ENCODE results near the gene IKBKG.
"Not testable (repeated sequence)": the region's sequence is repeated elsewhere in the genome, so short reads cannot be mapped to it uniquely, and the experiment has no call there.

Gene IKBKG

GRCh38 chrX:154546354-154547244 lies 821 bp upstream of the IKBKG start, which contains the start of gene G6PD:
Gene G6PD (minus strand): TSS chrX:154546846. CDS start chrX:154546155, 691 bp downstream.
- peak within 1 kb of the TSS; percentile 80 for H3K4me3 ChIP-seq (ENCODE audit: low read length)
- no peak for TF ChIP-seq CTCF (conservative IDR thresholded peaks at IDR 0.05; ENCODE audit: low read length)
- DNase-seq (ENCODE audit: low read depth), result peak; percentile 37

GRCh38 chrX:154548028-154548316 lies 552 bp downstream of the IKBKG start:
- peak overlapping the region; percentile 80 for H3K4me3 ChIP-seq (ENCODE audit: low read length)
- no peak for TF ChIP-seq CTCF (conservative IDR thresholded peaks at IDR 0.05; ENCODE audit: low read length)
- peak; percentile 39 for DNase-seq (ENCODE audit: low read depth)

- TF ChIP-seq CTCF (conservative IDR thresholded peaks at IDR 0.05; ENCODE audit: low read length), result no peak
- no peak overlapping the region for H3K4me3 ChIP-seq (ENCODE audit: low read length)
- no peak for DNase-seq (ENCODE audit: low read depth)
These were observed 2.3 kb downstream of the IKBKG start for GRCh38 chrX:154549766-154550165.

- not testable (repeated sequence) for H3K4me3 ChIP-seq (ENCODE audit: low read length); DNase-seq (ENCODE audit: low read depth)
These were observed 4.8 kb downstream of the IKBKG start for GRCh38 chrX:154552112-154552806.

- not testable (repeated sequence) for H3K4me3 ChIP-seq (ENCODE audit: low read length); DNase-seq (ENCODE audit: low read depth)
These were observed 10.8 kb downstream of the IKBKG start for GRCh38 chrX:154558060-154558690.

GRCh38 chrX:154558896-154559295 lies 11.5 kb downstream of the IKBKG start:
- not testable (repeated sequence) for H3K4me3 ChIP-seq (ENCODE audit: low read length); DNase-seq (ENCODE audit: low read depth)

GRCh38 chrX:154560326-154560725 lies 12.9 kb downstream of the IKBKG start:
- H3K4me3 ChIP-seq (ENCODE audit: low read length); DNase-seq (ENCODE audit: low read depth): not testable (repeated sequence)

- DNase-seq (ENCODE audit: low read depth); H3K4me3 ChIP-seq (ENCODE audit: low read length): not testable (repeated sequence)
These were observed 14.9 kb downstream of the IKBKG start for GRCh38 chrX:154562295-154562694.

- not testable (repeated sequence) for H3K4me3 ChIP-seq (ENCODE audit: low read length); DNase-seq (ENCODE audit: low read depth)
These were observed 22.9 kb downstream of the IKBKG start for GRCh38 chrX:154570361-154570760.

- DNase-seq (ENCODE audit: low read depth); H3K4me3 ChIP-seq (ENCODE audit: low read length): not testable (repeated sequence)
These were observed 25.6 kb downstream of the IKBKG start for GRCh38 chrX:154573061-154573460.

GRCh38 chrX:154575076-154575475 lies 27.7 kb downstream of the IKBKG start:
- not testable (repeated sequence) for DNase-seq (ENCODE audit: low read depth); H3K4me3 ChIP-seq (ENCODE audit: low read length)

- not testable (repeated sequence) for DNase-seq (ENCODE audit: low read depth); H3K4me3 ChIP-seq (ENCODE audit: low read length)
These were observed 35.6 kb downstream of the IKBKG start for GRCh38 chrX:154582994-154583393.

GRCh38 chrX:154584585-154585183 lies 37.3 kb downstream of the IKBKG start, which contains the start of gene CTAG1A:
Gene CTAG1A (plus strand): TSS chrX:154585133. CDS start chrX:154585207, 74 bp downstream.
- not testable (repeated sequence) for DNase-seq (ENCODE audit: low read depth); H3K4me3 ChIP-seq (ENCODE audit: low read length)

GRCh38 chrX:154590415-154590814 lies 43.0 kb downstream of the IKBKG start:
- not testable (repeated sequence) for H3K4me3 ChIP-seq (ENCODE audit: low read length)

More at GRCh38 chrX:154590415-154590814, 43.0 kb downstream of the IKBKG start:
- DNase-seq (ENCODE audit: low read depth), result not testable (repeated sequence)
